GM18519 (cell line): ENCODE data around the gene ZNF581.

Source experiments
- ATAC-seq: cut with Tn5 transposase; IDR thresholded peaks from one replicate; pipeline ENCODE4 v1.9.1; 2021; ENCODE audit warnings: mild to moderate bottlenecking, moderate library complexity; ENCODE audit not compliant: unreplicated experiment, low FRiP score

Gene ZNF581

GRCh38 chr19:55661826-55662225 lies 18.4 kb downstream of the ZNF581 start:
- no peak for ATAC-seq

- no peak for ATAC-seq
Observed at GRCh38 chr19:55663846-55664536, 20.5 kb downstream of the ZNF581 start.

GRCh38 chr19:55666343-55667005 lies 23.0 kb downstream of the ZNF581 start:
- no peak for ATAC-seq

- ATAC-seq = no peak
Observed at GRCh38 chr19:55667006-55667381, 23.5 kb downstream of the ZNF581 start.

GRCh38 chr19:55667511-55667910 lies 24.1 kb downstream of the ZNF581 start:
- ATAC-seq = no peak

- ATAC-seq = no peak
Observed at GRCh38 chr19:55667958-55668357, 24.5 kb downstream of the ZNF581 start.

GRCh38 chr19:55668603-55669348 lies 25.3 kb downstream of the ZNF581 start:
- ATAC-seq = no peak

GRCh38 chr19:55669418-55670279 lies 26.2 kb downstream of the ZNF581 start:
- ATAC-seq = no peak

GRCh38 chr19:55670280-55671053 lies 27.0 kb downstream of the ZNF581 start:
- ATAC-seq = no peak

- no peak for ATAC-seq
Observed at GRCh38 chr19:55671054-55671378, 27.6 kb downstream of the ZNF581 start.

GRCh38 chr19:55672418-55672817 lies 29.0 kb downstream of the ZNF581 start:
- no peak for ATAC-seq

GRCh38 chr19:55673465-55673864 lies 30.0 kb downstream of the ZNF581 start:
- no peak for ATAC-seq

- ATAC-seq = no peak
Observed at GRCh38 chr19:55673889-55674288, 30.4 kb downstream of the ZNF581 start.

GRCh38 chr19:55674459-55674840 lies 31.0 kb downstream of the ZNF581 start:
- no peak for ATAC-seq

- ATAC-seq = peak; percentile 62
Observed at GRCh38 chr19:55674841-55675660, 31.6 kb downstream of the ZNF581 start, which contains the start of gene EPN1. Gene EPN1, plus strand, starts transcription at chr19:55675226. Its CDS starts 3,402 bp downstream, at chr19:55678628.

GRCh38 chr19:55675661-55676354 lies 32.4 kb downstream of the ZNF581 start:
- no peak for ATAC-seq

- no peak for ATAC-seq
Observed at GRCh38 chr19:55676383-55676782, 32.9 kb downstream of the ZNF581 start.

- ATAC-seq = no peak
Observed at GRCh38 chr19:55676889-55677505, 33.5 kb downstream of the ZNF581 start.
